Left ventricle myocardium inferior (tissue), 1 donor: ENCODE data around the gene IFI35. TPM values are rescaled to one million over a fixed set of nuclear protein-coding genes. Genes with fewer than 3 reads are reported as not detected.
"Not testable (repeated sequence)": the region's sequence is repeated elsewhere in the genome, so short reads cannot be mapped to it uniquely, and the experiment has no call there.

Experiments
- DNase-seq: peaks from one replicate; pipeline ENCODE4 v3.0.0-alpha.2; 2020
- H3K27ac ChIP-seq: fragments of 200-600 bp; replicated peaks from 2 replicates; pipeline ENCODE4 v1.8.0; 2021
- H3K27me3 ChIP-seq: fragments of 200-600 bp; 2 replicates; pipeline ENCODE4 v1.8.0; 2021; ENCODE audit warnings: low read depth
- H3K36me3 ChIP-seq: fragments of 200-600 bp; 2 replicates; pipeline ENCODE4 v1.8.0; 2021
- H3K4me1 ChIP-seq: fragments of 200-600 bp; 2 replicates; pipeline ENCODE4 v1.8.0; 2021
- H3K4me3 ChIP-seq: fragments of 200-600 bp; 2 replicates; pipeline ENCODE4 v1.8.0; 2021; ENCODE audit warnings: mild to moderate bottlenecking, moderate library complexity
- H3K9me3 ChIP-seq: fragments of 200-600 bp; replicated peaks from 2 replicates; pipeline ENCODE4 v1.8.0; 2021
- CTCF ChIP-seq: fragments of 200-600 bp; IDR thresholded peaks from 2 replicates; pipeline ENCODE4 v1.8.0; 2021; ENCODE audit warnings: antibody characterized with exemption, mild to moderate bottlenecking, borderline replicate concordance
- intact Hi-C: fragments of 100-400 bp; cut with micrococcal nuclease; formaldehyde crosslinking; loops from one replicate; pipeline ENCODE4 v1.11.0; 2022
- total RNA-seq: library from RNA; stranded (reverse); fragmentation: NEBNext Ultra II Directional; extraction: Animal tissue kit (Norgen Biotek cat#: 25700); gene quantifications from one replicate; pipeline ENCODE4 v1.2.1, GENCODE V29; 2021
- donor health status: DM: no; HTN: yes; CAD: no; lungs with severe emphysema.

Gene IFI35
- total RNA-seq, 1 donor from 2014 or later, result 11.5 TPM

- Histone ChIP-seq H3K4me1 (no peaks in the 10 kb centered on the region), H3K4me3 (no peak overlapping the region), H3K9me3 (no peaks in the 10 kb centered on the region), H3K27ac (no peak overlapping the region), H3K27me3 (no peaks in the 10 kb centered on the region), H3K36me3 (no peaks in the 10 kb centered on the region)
- TF ChIP-seq CTCF, result no peak
- intact Hi-C loops, result no loop called here
- DNase-seq, result no peak
Observed at GRCh38 chr17:43039646-43040045, 33.1 kb downstream of the IFI35 start.

GRCh38 chr17:43040655-43041054 is 34.1 kb downstream of the IFI35 start:
- Histone ChIP-seq H3K27me3 (no peaks in the 10 kb centered on the region), H3K4me3 (no peak overlapping the region), H3K9me3 (no peaks in the 10 kb centered on the region), H3K27ac (no peak overlapping the region), H3K4me1 (no peaks in the 10 kb centered on the region), H3K36me3 (peaks cover 6% of the 10 kb centered on the region)
- no peak for TF ChIP-seq CTCF
- no peak for DNase-seq
- intact Hi-C loops, result no loop called here

- no peak for DNase-seq
- Histone ChIP-seq H3K27me3 (no peaks in the 10 kb centered on the region), H3K4me1 (no peaks in the 10 kb centered on the region), H3K27ac (no peak overlapping the region), H3K36me3 (peaks cover 6% of the 10 kb centered on the region), H3K9me3 (no peaks in the 10 kb centered on the region), H3K4me3 (no peak overlapping the region)
- intact Hi-C loops, result no loop called here
- TF ChIP-seq CTCF, result no peak
Observed at GRCh38 chr17:43042025-43042628, 35.5 kb downstream of the IFI35 start.

- H3K27ac ChIP-seq, result no peak overlapping the region
- intact Hi-C loops, result no loop called here
- no peaks in the 10 kb centered on the region for H3K27me3 ChIP-seq
- no peaks in the 10 kb centered on the region for H3K9me3 ChIP-seq
- H3K4me3 ChIP-seq, result no peak overlapping the region
- no peak for DNase-seq
- peaks cover 6% of the 10 kb centered on the region for H3K36me3 ChIP-seq
- no peak for TF ChIP-seq CTCF
- no peaks in the 10 kb centered on the region for H3K4me1 ChIP-seq
Observed at GRCh38 chr17:43043307-43043706, 36.7 kb downstream of the IFI35 start.

- no peak for DNase-seq
- H3K4me3 ChIP-seq, result no peak overlapping the region
- TF ChIP-seq CTCF, result no peak
- no peaks in the 10 kb centered on the region for H3K27me3 ChIP-seq
- no peaks in the 10 kb centered on the region for H3K4me1 ChIP-seq
- no peaks in the 10 kb centered on the region for H3K9me3 ChIP-seq
- no peak overlapping the region for H3K27ac ChIP-seq
- H3K36me3 ChIP-seq, result peaks cover 6% of the 10 kb centered on the region
- intact Hi-C loops, result no loop called here
Observed at GRCh38 chr17:43044024-43044423, 37.4 kb downstream of the IFI35 start.

- H3K27ac ChIP-seq, result no peak overlapping the region
- TF ChIP-seq CTCF, result no peak
- no peaks in the 10 kb centered on the region for H3K4me1 ChIP-seq
- no peak overlapping the region for H3K4me3 ChIP-seq
- no peaks in the 10 kb centered on the region for H3K9me3 ChIP-seq
- no peak for DNase-seq
- intact Hi-C loops, result no loop called here
- no peaks in the 10 kb centered on the region for H3K27me3 ChIP-seq
- H3K36me3 ChIP-seq, result peaks cover 35% of the 10 kb centered on the region
Observed at GRCh38 chr17:43051969-43052368, 45.4 kb downstream of the IFI35 start.

GRCh38 chr17:43053008-43053407 is 46.4 kb downstream of the IFI35 start:
- intact Hi-C loops, result not testable (repeated sequence)

More at GRCh38 chr17:43053008-43053407, 46.4 kb downstream of the IFI35 start:
- H3K27me3 ChIP-seq, DNase-seq, H3K27ac ChIP-seq, H3K9me3 ChIP-seq, H3K4me1 ChIP-seq, H3K4me3 ChIP-seq: not testable (repeated sequence)
- H3K36me3 ChIP-seq, result peaks cover 36% of the 10 kb centered on the region
